Body of pancreas (tissue), 4 donors: Measurements from ENCODE around the gene PCDHGB3. TPM values are rescaled to one million over a fixed set of nuclear protein-coding genes. Genes with fewer than 3 reads are reported as not detected.
A peak's percentile ranks its signal among the peaks of the same experiment; 100 is the strongest.

Experiments
- ATAC-seq: fragments of 150-250 bp; one replicate; pipeline ENCODE4 v1.9.1; 2016
- DNase-seq, 4 donors: peaks; one replicate each; pipeline ENCODE4 v3.0.0-alpha.2; 2019
- H3K27ac ChIP-seq, 4 donors: fragments of 200-600 bp; sonication (generic); 1 replicate in 3 of 4; 2 replicates in 1 of 4; pipeline versions ENCODE4 v1.5.1 to v1.6.1; 2016 to 2019; ENCODE audit warnings: mild to moderate bottlenecking in 1 of 4, mixed read lengths in 1 of 4, moderate library complexity in 1 of 4
- H3K27me3 ChIP-seq, 2 donors: fragments of 200-600 bp; sonication (generic); one replicate each; pipeline ENCODE4 v1.6.0; 2016; ENCODE audit warnings: mild to moderate bottlenecking in 1 of 2
- H3K36me3 ChIP-seq, 2 donors: fragments of 200-600 bp; sonication (generic); replicated peaks in 1 of 2; 2 replicates each; pipeline ENCODE4 v1.5.1; 2016; ENCODE audit warnings: low read depth in 2 of 2; ENCODE audit not compliant: insufficient read depth in 1 of 2
- H3K4me1 ChIP-seq: fragments of 200-600 bp; sonication (generic); one replicate; pipeline ENCODE4 v1.6.0; 2016
- H3K4me3 ChIP-seq, 2 donors: fragments of 200-600 bp; sonication (generic); 1 replicate in 1 of 2; 2 replicates in 1 of 2; pipeline ENCODE4 v1.5.1; 2016 to 2019
- H3K9me3 ChIP-seq, 3 donors: fragments of 200-600 bp; sonication (generic); 1 replicate in 2 of 3; 2 replicates in 1 of 3; pipeline ENCODE4 v1.5.1; 2016
- CTCF ChIP-seq, 7 experiments: fragments of 450-650 bp in 4 of 7; fragments of 200-600 bp in 3 of 7; sonication (generic) in 3 of 7; IDR thresholded peaks; one replicate each; pipeline ENCODE4 v1.5.1; 2016 to 2019; ENCODE audit warnings: antibody characterized with exemption in 7 of 7
- POLR2A ChIP-seq, 3 donors: fragments of 450-650 bp; IDR thresholded peaks; one replicate each; pipeline ENCODE4 v1.6.1; 2016; ENCODE audit warnings: antibody characterized with exemption in 3 of 3, mild to moderate bottlenecking in 2 of 3
- WGBS, 2 donors: methylation state at CpG; one replicate each; pipeline ENCODE4 v1.1.5; 2017; 5-methylcytosine and 5-hydroxymethylcytosine counted together
- intact Hi-C: fragments of 100-400 bp; cut with DNase I; formaldehyde crosslinking; loops from one replicate; pipeline ENCODE4 v1.15.1; 2023
- total RNA-seq, 2 donors: library from RNA; depleted of rRNA; stranded (reverse); fragments of >200 nt; gene quantifications; one replicate each; pipeline ENCODE4 v1.1.0, GENCODE V29; 2016

PCDHGB3 gene
- total RNA-seq, 2 donors from 2014 or later = 4.2 to 10.2 TPM

GRCh38 chr5:141351591-141351990, 18.5 kb upstream of the PCDHGB3 start:
- 22 to 34% methylated on average over 14 to 24 of the region's 36 CpGs for WGBS, 2 donors
- intact Hi-C loops = no loop called here
- H3K27ac ChIP-seq = no peak overlapping the region
- TF ChIP-seq POLR2A (IDR thresholded peaks at IDR 0.05) (no peak), CTCF (IDR thresholded peaks at IDR 0.05) (no peak)
- ATAC-seq (no peak), DNase-seq (no peak)
- H3K4me3 ChIP-seq = no peak overlapping the region
- H3K9me3 ChIP-seq = peaks cover 0 to 58% (median 2%) of the 10 kb centered on the region in 3 donors
- no peaks in the 10 kb centered on the region for H3K36me3 ChIP-seq
- no peaks in the 10 kb centered on the region for H3K4me1 ChIP-seq
- no peaks in the 10 kb centered on the region for H3K27me3 ChIP-seq

- Histone ChIP-seq H3K27me3 (no peaks in the 10 kb centered on the region), H3K4me3 (no peak within 1 kb of the TSS), H3K9me3 (peaks cover 0 to 72% (median 2%) of the 10 kb centered on the region in 3 donors), H3K4me1 (no peaks in the 10 kb centered on the region), H3K36me3 (no peaks in the 10 kb centered on the region), H3K27ac (no peak within 1 kb of the TSS)
- intact Hi-C loops = no loop called here
- DNase-seq = no peak
- no peak for ATAC-seq
- 12 to 17% methylated on average over 23 to 29 of the region's 29 CpGs for WGBS, 2 donors
- TF ChIP-seq CTCF (IDR thresholded peaks at IDR 0.05) (peak in 6 of 7 experiments; percentile 10 to 38 (median 31)), POLR2A (IDR thresholded peaks at IDR 0.05) (no peak)
Measured at GRCh38 chr5:141354900-141355469, 15.1 kb upstream of the PCDHGB3 start, which contains the start of gene PCDHGA4. TSS of gene PCDHGA4 (plus strand) at chr5:141355021. CDS start at chr5:141355108, 87 bp downstream.

- 33 to 54% methylated on average over 24 of the region's 24 CpGs for WGBS, 2 donors
- intact Hi-C loops = no loop called here
- DNase-seq (no peak), ATAC-seq (no peak)
- no peak for TF ChIP-seq POLR2A (IDR thresholded peaks at IDR 0.05)
- TF ChIP-seq CTCF (IDR thresholded peaks at IDR 0.05) = no peak
- Histone ChIP-seq H3K4me1 (no peaks in the 10 kb centered on the region), H3K4me3 (no peak overlapping the region), H3K27me3 (no peaks in the 10 kb centered on the region), H3K27ac (no peak overlapping the region), H3K36me3 (no peaks in the 10 kb centered on the region), H3K9me3 (peaks cover 0 to 72% (median 3%) of the 10 kb centered on the region in 3 donors)
Measured at GRCh38 chr5:141355641-141356040, 14.4 kb upstream of the PCDHGB3 start.

DNA sequence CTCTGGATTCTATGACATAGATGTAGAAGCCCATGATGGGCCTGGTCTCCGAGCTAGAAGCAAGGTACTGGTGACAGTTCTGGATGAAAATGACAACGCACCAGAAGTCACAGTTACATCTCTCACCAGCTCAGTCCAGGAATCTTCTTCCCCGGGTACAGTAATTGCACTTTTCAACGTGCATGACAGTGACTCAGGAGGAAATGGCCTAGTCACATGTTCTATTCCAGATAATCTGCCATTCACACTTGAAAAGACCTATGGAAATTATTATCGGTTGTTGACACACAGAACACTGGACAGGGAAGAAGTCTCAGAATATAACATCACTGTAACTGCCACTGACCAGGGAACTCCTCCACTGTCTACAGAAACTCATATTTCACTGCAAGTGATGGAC, 13.9 kb upstream of the PCDHGB3 start:
- no peaks in the 10 kb centered on the region for H3K36me3 ChIP-seq
- no peaks in the 10 kb centered on the region for H3K4me1 ChIP-seq
- no peak for TF ChIP-seq CTCF (IDR thresholded peaks at IDR 0.05)
- TF ChIP-seq POLR2A (IDR thresholded peaks at IDR 0.05) = no peak
- intact Hi-C loops = no loop called here
- no peaks in the 10 kb centered on the region for H3K27me3 ChIP-seq
- WGBS, 2 donors = 65 to 73% methylated on average over 5 of the region's 5 CpGs
- H3K9me3 ChIP-seq = peaks cover 0 to 72% (median 5%) of the 10 kb centered on the region in 3 donors
- H3K27ac ChIP-seq = no peak overlapping the region
- DNase-seq (no peak), ATAC-seq (no peak)
- H3K4me3 ChIP-seq = no peak overlapping the region

DNA sequence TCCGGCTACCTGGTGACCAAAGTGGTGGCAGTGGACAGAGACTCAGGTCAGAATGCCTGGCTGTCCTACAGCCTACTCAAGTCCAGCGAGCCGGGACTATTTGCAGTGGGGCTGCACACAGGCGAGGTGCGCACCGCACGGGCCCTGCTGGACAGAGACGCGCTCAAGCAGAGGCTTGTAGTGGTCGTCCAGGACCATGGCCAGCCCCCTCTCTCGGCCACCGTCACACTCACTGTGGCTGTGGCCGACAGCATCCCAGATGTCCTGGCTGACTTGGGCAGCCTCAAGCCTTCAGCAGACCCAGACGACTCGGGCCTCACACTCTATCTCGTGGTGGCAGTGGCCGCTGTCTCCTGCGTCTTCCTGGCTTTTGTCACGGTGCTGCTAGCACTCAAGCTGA, 13.1 kb upstream of the PCDHGB3 start:
- H3K27ac ChIP-seq = no peak overlapping the region
- H3K4me3 ChIP-seq = no peak overlapping the region
- peaks cover 0 to 72% (median 7%) of the 10 kb centered on the region in 3 donors for H3K9me3 ChIP-seq
- DNase-seq (no peak), ATAC-seq (no peak)
- TF ChIP-seq POLR2A (IDR thresholded peaks at IDR 0.05) = no peak
- no peak for TF ChIP-seq CTCF (IDR thresholded peaks at IDR 0.05)
- 32 to 58% methylated on average over 12 to 19 of the region's 19 CpGs for WGBS, 2 donors
- no peaks in the 10 kb centered on the region for H3K36me3 ChIP-seq
- H3K27me3 ChIP-seq = no peaks in the 10 kb centered on the region
- intact Hi-C loops = no loop called here
- H3K4me1 ChIP-seq = no peaks in the 10 kb centered on the region
